Skin of body (tissue), 2 donors: ENCODE measurements around the gene MEA1. TPM values are rescaled to one million over a fixed set of nuclear protein-coding genes. Genes with fewer than 3 reads are reported as not detected.
"Not testable (repeated sequence)": the region's sequence is repeated elsewhere in the genome, so short reads cannot be mapped to it uniquely, and the experiment has no call there.

Experiments
- DNase-seq: peaks from one replicate; lab custom pipeline; 2025; lab: John Stamatoyannopoulos, UW
- total RNA-seq: library from RNA; depleted of rRNA; stranded (reverse); fragments of >200 nt; gene quantifications from one replicate; pipeline ENCODE4 v1.2.3, GENCODE V29; 2014

The MEA1 gene
- total RNA-seq: 28.9 TPM

DNA sequence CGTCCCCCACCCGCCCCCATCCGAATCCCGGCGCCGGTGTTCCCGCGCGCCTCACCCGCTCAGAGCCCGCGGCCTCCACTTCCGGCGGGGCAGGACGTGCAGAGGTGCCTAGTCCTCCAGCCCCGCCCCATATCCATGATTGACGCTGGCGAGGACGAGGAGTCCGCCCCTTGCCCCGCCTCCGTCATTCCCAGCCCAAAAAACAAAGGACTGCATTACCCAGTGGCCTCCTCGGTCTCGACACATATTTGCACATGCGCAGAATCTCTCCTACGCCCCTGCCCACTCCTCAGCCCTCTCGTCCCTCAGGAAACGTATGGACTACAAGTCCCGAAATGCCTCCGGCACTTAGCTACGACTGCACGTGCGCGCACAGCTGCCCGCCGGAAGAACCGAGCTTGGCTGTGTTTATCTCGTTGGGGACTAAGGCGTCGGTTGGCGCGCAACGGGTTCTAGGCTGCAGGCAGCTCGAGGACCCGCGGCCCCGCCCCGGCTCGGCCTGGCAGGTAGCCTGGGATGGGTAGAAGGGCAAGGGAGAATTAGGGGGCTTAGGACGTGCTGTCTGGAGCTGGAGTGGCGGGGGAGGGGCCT, at the start of gene MEA1, which contains the start of gene KLHDC3:
Gene MEA1 (minus strand): TSS at position 104 of the 591 bp plus-strand sequence. CDS start 133 bp downstream, outside the sequence.
Gene KLHDC3 (plus strand): TSS at position 407 of the 591 bp plus-strand sequence. CDS start 2,944 bp downstream, outside the sequence.
- DNase-seq: peak; percentile 100

GRCh38 chr6:43062818-43063217, 49.1 kb upstream of the MEA1 start:
- DNase-seq: no peak

DNA sequence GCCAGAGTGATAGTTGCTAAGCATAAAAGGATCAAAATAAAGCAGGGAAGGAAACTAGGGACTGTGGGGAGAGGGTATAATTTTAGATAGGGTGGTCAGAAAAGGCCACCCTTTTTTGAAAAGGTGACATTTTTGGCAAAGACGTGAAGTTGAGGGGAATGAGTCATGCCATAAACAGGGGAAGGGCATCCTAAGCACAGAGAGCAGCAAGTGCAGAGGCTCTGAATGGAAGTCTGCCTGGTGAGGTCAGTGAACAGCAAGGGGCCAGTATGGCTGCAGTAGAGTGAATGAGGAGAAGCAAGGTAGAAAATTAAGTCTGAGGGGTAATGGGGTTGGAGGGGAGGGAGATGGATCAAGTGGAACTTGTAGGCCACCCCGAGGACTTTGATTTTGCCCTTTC, 48.1 kb upstream of the MEA1 start:
- no peak for DNase-seq

DNA sequence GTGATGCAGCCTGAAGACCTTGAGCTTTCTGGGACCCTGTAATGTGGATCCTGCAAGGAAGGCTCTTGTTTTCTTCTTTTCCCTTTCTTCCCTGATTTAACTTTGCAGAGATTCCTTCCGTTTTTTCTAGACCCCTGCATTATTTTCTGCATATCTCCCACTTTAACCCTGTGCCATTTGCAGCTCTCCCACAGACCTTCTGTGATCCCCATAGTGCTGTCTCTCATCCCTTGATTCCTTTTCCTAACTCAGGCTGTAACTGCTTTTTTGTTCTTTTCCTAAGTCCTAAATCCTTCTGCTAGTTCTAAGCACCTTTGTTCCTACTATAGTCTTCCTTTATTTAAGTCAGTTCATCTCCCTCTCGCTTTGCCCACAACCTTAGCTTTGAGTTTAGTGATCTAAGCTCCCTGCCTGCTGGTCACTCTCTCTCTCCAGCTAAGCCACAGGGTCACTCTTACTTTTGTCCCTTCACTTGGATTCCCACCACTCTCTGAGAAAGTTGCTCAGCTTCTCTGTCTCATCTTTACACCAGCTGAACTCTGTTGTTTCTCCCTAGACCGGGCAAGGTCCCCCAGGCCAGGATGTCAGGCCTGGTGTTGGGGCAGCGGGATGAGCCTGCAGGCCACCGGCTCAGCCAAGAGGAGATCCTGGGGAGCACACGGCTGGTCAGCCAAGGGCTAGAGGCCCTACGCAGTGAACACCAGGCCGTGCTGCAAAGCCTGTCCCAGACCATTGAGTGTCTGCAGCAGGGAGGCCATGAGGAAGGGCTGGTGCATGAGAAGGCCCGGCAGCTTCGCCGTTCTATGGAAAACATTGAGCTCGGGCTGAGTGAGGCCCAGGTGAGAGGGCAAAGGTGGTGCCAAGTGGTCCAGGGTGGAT, 47.2 kb upstream of the MEA1 start:
- no peak for DNase-seq

GRCh38 chr6:43060034-43060754, 46.4 kb upstream of the MEA1 start:
- no peak for DNase-seq

GRCh38 chr6:43059168-43060033, 45.7 kb upstream of the MEA1 start, which contains the start of the genes KLC4 and MRPL2:
Gene KLC4 (plus strand): TSS chr6:43059631. CDS start chr6:43061336, 1,705 bp downstream.
Gene MRPL2 (minus strand): TSS chr6:43059434. CDS start chr6:43059381, 53 bp downstream.
- DNase-seq: peak; percentile 98

DNA sequence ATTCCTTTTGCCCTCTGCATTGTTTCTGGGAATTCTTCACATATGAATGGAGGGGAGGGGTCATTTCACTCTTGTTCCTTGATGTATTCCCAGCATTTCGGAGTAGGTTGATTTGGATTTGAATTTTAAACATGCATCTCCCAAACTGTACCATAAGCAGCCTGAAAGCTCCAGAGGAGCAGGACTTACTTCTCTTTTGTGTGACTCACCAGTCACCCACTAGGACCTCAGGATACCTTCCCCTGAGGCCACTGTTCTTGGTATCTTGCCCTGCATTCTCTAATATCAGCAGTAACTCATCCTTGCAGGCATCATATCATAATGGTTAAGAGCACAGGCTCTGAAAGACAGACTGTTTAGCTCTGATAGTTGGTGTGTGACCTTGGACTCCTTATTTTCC, 44.8 kb upstream of the MEA1 start:
- no peak for DNase-seq

DNA sequence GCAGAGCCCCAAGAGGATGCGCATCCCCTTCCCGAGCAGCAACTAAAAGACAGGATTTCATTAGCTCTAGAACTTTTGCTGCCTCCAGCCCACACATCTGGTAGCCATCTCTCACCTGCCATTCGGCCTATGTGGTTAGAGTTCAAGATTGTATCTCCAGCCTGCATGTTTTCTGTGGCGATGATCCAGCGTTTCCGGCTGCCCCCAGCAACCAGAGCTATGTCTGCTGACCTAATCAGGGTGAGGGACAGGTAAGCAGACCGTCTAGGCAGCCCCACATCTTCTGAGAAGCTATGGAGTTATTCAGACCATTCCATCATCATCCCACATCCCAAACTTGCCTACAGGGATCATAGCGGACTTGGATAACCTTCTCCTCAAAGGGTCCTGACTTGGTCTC, 42.2 kb upstream of the MEA1 start:
- no peak for DNase-seq

- no peak for DNase-seq
Observed at GRCh38 chr6:43054206-43054943, 40.6 kb upstream of the MEA1 start.

GRCh38 chr6:43053545-43054205, 39.9 kb upstream of the MEA1 start, which contains the start of gene CUL7:
Gene CUL7 (minus strand): TSS chr6:43053851. CDS start chr6:43052788, 1,063 bp downstream.
- DNase-seq: peak; percentile 97

DNA sequence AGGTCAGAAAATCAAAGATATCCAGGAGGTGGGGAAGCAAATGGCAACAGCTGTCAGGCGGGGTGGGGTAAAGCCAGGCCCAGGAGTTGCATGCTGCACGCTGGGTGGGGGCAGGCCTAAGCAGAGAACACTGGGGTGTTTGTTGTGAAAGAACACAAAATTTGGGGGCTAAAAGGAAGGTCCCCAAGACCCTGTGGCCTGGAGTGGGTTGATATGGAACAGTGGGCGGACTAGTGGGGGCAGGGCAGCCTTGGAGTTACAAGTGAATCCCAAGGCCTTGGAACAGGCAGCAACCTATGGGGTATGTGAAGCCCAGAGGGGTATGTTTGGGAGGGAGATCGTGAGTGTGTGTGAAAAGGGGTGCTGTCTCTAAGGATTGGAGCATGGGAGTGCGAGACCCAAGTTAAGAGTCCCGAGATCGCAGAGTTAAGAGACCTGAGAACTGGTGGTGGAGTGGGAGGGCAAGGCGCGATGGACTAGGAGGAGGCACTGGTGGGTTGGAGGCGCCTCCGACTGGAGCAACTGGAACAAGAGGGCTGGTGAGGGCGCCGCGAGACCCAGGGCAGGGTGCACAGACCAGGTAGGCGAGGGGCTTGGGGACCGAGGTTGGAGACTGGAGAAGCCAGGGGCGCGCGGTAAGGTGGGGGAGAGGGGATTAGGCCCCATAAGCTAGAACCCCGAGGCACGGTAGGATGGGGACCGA, 39.2 kb upstream of the MEA1 start:
- DNase-seq: no peak

GRCh38 chr6:43052225-43052841, 38.6 kb upstream of the MEA1 start:
- no peak for DNase-seq

- DNase-seq: no peak
Observed at GRCh38 chr6:43050981-43051380, 37.2 kb upstream of the MEA1 start.

DNA sequence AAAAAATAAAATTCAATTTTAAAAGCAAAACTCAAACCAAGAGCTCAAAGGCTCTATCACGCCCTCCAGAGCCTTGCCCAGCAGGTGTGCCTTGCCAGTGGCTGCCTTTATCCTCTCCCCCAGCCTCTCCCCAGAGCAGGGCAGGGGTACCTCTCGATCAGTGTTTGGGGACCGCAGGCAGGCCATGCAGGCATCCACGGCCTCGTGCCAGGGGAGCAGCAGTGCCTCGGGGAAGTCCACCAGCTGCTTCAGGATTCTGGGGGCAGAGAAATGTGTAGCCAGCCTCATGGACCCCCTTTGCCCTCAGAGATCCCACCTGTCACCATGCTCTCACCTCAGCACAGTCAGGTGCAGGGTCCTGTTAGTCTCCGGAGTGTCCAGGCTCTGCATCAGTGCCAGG, 34.3 kb upstream of the MEA1 start:
- DNase-seq: no peak

- no peak for DNase-seq
Observed at GRCh38 chr6:43045371-43045930, 31.7 kb upstream of the MEA1 start.

DNA sequence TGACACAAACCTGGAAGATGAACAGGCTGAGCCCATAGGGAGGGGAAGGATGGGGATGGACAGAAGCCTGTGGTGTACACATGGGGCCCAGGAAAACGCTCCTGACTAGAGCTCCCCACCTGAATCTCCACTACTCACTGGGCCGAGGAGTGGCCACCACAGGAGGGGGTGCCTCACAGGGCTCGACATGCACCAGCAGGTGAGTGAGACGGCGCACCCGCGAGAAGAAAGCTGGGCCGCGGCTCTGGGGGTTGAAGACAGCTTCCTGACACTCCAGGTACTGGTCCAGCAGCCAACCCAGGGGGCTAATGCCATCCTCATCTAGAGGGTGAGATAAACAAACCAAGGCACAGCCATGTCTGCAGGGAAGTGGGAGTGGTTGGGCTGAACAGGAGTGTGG, 29.6 kb upstream of the MEA1 start:
- DNase-seq: no peak

- not testable (repeated sequence) for DNase-seq
Observed at GRCh38 chr6:43041475-43041874, 27.7 kb upstream of the MEA1 start.
